Activated CD8-positive, alpha-beta memory T cell treated with anti-CD3 and anti-CD28 coated beads for 36 hours (primary cell): ENCODE measurements around the gene PRKAG3. TPM values are rescaled to one million over a fixed set of nuclear protein-coding genes. Genes with fewer than 3 reads are reported as not detected.

Experiments used
- CTCF ChIA-PET: fragments of 350-600 bp; sonication (Branson Sonifier 250); formaldehyde crosslinking; loops from one replicate; lab custom pipeline; 2021; ENCODE audit warnings: antibody characterized with exemption; lab: Charles Lee
- POLR2A ChIA-PET: fragments of 350-600 bp; sonication (Branson Sonifier 250); formaldehyde crosslinking; loops from one replicate; lab custom pipeline; 2021; ENCODE audit warnings: antibody characterized with exemption; lab: Charles Lee
- total RNA-seq, 2 experiments: library from RNA; stranded (reverse); gene quantifications; one replicate each; pipeline ENCODE4 v1.2.3, GENCODE V29; 2021

Gene PRKAG3
- total RNA-seq, 2 experiments from 2014 or later: not detected

GRCh38 chr2:218828477-218828778 lies 3.2 kb downstream of the PRKAG3 start:
- POLR2A ChIA-PET: no interaction called here
- CTCF ChIA-PET: no interaction called here

- ChIA-PET CTCF (no interaction called here), POLR2A (no interaction called here)
Measured at GRCh38 chr2:218827701-218828476, 3.7 kb downstream of the PRKAG3 start.

DNA sequence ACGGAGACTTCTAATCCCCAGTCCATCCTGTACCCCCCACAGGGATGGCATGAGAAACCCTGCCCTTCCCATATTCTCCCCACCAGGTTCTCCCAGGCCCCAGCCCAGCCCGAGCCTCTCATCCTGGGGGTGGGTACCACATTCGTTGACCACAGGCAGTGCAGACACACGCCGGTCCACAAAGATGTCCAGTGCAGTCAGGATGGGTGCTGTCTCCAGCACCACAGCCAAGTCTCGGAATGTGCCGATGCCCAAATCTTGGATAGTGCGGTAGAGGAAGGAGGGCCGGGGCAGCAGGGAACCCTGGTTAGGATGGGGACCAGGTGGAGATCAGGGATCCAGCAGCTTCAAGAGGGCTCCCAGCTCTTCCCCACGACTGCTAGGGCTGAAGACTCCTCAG lies 4.8 kb downstream of the PRKAG3 start:
- CTCF ChIA-PET: no interaction called here
- POLR2A ChIA-PET: no interaction called here

GRCh38 chr2:218824004-218824403 lies 7.6 kb downstream of the PRKAG3 start:
- ChIA-PET CTCF (interaction anchor here (1.2 kb wide), 1 partner anchor 66 kb away, joined by 4 read pairs; no protein-coding TSS in a partner anchor), POLR2A (no interaction called here)

DNA sequence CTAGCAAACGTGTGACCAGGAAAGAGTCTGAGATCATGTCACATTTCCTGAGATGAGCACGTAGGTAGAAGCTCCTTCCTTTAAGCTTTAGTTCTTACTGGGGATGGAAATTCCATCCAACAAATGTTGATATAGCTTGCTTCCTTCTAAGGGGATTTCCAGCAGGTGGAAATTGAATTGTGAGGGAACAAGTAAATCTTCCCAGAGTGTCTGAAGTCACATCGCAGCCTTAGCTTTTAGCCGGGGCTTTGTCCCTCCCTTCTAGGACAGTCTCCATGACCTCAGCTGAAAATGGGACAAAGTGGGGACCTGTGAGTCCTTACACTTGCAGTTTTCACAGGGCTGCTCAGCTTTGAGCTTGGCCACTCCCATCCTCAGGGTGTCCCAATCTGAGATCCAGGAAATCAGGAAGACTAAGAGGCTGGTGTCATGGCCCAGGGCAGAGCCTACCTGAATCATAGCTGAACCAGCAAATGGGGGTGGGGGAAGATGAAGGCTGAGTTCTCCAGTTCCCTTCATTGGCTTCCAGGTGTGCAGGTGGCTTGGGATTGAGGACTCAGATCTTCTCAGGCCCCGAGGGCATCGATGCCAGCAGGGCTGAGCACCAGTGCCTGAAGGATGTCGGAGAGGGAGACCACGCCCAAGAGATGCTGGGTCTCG lies 8.3 kb downstream of the PRKAG3 start:
- ChIA-PET POLR2A (no interaction called here), CTCF (no interaction called here)

- POLR2A ChIA-PET: no interaction called here
Measured at GRCh38 chr2:218822622-218823021, 9.0 kb downstream of the PRKAG3 start.

DNA sequence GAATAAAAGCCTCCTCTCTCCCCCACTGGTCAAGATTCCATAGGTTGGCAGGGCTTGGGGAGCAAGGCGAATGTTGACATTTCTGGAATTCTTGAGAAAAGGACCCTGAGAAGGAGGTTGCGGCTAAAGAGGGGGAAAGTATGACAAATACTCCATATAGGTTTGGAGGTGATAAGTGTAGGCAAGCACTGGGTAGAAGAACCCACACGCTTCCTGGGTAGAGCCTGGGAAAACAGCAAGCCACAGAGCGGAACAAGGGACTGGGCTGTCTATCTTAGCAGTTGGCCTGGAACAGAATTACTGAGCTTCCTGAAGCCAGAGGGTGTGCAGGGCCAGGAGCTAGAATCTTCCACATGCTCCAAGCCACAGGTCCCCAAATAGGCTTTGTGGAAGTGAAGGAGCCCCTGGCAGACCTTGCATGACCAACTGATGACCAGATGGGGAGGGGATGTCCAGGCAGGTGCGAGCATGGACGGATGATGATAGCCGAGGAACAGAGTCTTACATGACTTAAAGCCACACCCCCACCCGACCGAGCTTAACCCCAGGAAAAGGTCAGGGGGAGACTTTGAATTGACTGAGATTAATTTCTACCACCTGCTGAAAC lies 9.9 kb downstream of the PRKAG3 start:
- ChIA-PET POLR2A (no interaction called here), CTCF (no interaction called here)

More at GRCh38 chr2:218822622-218823021, 9.0 kb downstream of the PRKAG3 start:
- CTCF ChIA-PET: no interaction called here

DNA sequence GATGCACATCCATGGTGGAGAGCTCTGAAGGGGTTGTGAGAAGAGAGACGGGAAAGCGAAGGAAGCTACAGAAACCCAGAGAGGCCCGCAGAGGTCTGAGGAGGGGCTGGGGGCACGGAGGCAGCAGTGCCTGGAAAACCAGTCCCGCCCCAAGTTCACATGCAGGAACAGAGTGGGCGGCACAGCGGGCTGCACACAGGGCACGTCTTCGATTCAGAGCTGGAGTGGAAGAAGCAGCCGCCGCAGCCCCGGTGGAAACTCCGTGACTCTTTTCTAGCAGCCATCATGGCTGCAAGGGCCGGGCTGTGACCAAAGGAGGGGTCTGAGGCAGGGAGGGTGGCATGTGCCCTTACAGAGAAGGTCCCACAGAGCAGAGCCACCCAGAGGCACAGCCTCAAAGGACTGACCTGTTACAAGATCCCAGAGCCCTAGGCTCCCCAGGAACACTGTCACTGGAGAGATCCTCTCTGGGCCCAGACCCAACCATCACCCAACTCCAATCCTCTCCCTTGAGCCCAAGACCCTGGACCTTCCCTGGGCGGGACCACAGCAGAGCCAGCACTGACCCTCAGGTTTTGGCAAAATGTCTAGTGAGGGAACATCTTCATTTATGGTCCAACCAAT lies 10.7 kb downstream of the PRKAG3 start:
- ChIA-PET POLR2A (no interaction called here), CTCF (no interaction called here)

- ChIA-PET POLR2A (no interaction called here), CTCF (no interaction called here)
Measured at GRCh38 chr2:218819093-218819492, 12.5 kb downstream of the PRKAG3 start.

DNA sequence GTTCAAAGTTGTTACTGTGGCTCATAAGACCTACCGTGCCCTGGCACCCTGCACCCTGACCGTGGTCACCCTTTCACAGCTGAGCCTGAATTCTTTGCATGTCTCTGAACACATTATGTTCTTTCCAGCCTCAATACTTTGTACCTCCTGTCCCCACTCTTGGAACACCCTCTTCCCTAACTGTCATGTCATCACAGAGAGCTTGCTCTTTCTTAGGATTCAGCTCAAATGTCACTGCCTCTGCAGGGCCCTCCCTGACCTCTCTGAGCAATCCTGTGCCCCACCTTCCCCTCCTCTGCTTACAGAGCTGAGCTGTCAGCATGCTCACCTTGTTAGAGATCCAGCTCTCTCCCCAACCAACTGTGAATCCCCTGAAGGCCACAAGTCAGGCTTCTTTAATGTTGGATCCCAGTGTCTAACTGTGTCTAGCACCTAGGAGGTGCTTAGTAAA lies 15.0 kb downstream of the PRKAG3 start:
- POLR2A ChIA-PET: no interaction called here
- CTCF ChIA-PET: no interaction called here

DNA sequence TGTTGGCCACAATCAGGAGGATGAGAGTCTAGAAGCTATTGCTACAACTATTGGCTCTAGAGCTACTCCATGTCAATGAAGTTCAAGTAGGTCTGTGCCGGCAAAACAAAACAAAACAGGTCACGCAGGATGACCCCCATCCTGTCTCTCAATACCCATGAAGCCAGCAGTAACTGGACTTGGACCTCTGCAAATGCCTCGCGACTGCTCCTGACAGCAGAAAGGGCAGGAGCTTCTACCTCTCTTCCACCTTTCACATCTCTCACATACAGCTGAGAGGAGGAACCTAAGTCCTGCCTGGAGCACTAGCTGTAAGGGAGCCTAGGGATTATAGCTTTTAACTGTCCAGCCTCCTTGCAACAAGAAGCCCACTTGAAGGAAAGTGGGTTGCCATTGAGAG lies 16.0 kb downstream of the PRKAG3 start:
- POLR2A ChIA-PET: no interaction called here
- CTCF ChIA-PET: no interaction called here

- CTCF ChIA-PET: interaction anchor here (0.6 kb wide), 1 partner anchor 12 kb away, joined by 3 read pairs; no protein-coding TSS in a partner anchor
Measured at GRCh38 chr2:218815244-218815637, 16.4 kb downstream of the PRKAG3 start.

DNA sequence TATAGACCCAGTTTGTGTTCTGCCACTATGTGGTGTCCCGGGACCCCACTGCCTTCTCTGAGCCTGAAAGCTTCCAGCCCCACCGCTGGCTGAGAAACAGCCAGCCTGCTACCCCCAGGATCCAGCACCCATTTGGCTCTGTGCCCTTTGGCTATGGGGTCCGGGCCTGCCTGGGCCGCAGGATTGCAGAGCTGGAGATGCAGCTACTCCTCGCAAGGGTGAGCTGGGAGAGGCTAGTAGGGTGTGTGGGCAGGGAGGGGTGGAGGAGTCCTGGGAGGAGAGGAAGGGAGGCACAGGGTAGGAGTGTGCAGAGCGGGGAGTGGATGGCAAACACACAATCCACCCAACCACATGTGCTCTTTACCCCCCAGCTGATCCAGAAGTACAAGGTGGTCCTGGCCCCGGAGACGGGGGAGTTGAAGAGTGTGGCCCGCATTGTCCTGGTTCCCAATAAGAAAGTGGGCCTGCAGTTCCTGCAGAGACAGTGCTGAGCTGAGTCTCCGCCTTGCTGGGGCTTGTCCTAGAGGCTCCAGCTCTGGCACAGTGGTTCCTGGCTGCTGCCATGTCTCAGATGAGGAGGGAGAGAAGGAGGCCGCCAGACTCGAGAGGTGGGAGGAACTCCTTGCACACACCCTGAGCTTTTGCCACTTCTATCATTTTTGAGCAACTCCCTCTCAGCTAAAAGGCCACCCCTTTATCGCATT lies 16.9 kb downstream of the PRKAG3 start:
- POLR2A ChIA-PET: no interaction called here
- CTCF ChIA-PET: interaction anchor here (0.6 kb wide), 1 partner anchor 11 kb away, joined by 3 read pairs; no protein-coding TSS in a partner anchor

More at GRCh38 chr2:218815244-218815637, 16.4 kb downstream of the PRKAG3 start:
- POLR2A ChIA-PET: no interaction called here

DNA sequence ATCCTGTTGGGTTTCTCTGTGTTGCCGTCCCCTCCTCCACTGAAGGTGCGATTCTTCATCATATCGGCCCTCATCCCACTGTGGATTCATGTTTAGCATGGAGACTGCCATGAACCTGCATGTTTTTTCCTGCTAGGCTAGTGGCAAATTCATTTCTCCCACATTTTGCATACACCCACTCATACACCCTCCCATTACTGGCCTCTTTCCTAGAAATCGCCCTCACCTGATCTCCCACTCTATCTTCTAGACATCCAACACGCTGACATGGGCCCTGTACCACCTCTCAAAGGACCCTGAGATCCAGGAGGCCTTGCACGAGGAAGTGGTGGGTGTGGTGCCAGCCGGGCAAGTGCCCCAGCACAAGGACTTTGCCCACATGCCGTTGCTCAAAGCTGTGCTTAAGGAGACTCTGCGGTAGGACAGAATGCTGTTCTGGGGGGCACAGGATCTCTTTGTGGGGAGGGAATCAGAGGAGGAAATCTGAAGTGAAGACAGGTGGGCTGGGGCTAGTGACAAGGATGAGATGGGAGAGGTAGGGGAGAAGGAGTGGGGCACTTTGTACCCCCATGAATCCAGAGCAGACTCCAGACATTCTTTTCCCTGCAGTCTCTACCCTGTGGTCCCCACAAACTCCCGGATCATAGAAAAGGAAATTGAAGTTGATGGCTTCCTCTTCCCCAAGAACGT lies 17.7 kb downstream of the PRKAG3 start:
- CTCF ChIA-PET: no interaction called here
- POLR2A ChIA-PET: no interaction called here

GRCh38 chr2:218812861-218813260 lies 18.7 kb downstream of the PRKAG3 start:
- CTCF ChIA-PET: no interaction called here
- POLR2A ChIA-PET: no interaction called here

DNA sequence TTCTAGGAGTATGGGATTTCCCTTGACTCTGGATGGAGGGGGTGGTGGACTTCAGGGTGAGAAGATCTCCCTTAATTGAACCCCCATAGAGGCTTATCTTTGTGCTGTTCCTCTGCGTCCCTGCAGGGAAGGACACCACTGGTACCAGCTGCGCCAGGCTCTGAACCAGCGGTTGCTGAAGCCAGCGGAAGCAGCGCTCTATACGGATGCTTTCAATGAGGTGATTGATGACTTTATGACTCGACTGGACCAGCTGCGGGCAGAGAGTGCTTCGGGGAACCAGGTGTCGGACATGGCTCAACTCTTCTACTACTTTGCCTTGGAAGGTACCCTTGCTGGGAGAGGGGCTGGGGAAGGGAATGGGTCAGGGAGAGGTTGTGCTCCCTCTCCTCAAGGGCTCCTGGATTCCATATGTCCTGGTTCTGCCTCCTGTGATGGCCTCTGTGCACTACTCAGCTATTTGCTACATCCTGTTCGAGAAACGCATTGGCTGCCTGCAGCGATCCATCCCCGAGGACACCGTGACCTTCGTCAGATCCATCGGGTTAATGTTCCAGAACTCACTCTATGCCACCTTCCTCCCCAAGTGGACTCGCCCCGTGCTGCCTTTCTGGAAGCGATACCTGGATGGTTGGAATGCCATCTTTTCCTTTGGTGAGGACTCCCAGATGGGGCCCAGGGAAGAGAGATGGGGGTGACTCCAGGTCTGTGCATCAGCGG lies 19.3 kb downstream of the PRKAG3 start:
- ChIA-PET CTCF (no interaction called here), POLR2A (no interaction called here)

- ChIA-PET CTCF (interaction anchor here (1.5 kb wide), 1 partner anchor 36 kb away, joined by 3 read pairs; no protein-coding TSS in a partner anchor), POLR2A (no interaction called here)
Measured at GRCh38 chr2:218811382-218811781, 20.2 kb downstream of the PRKAG3 start.

DNA sequence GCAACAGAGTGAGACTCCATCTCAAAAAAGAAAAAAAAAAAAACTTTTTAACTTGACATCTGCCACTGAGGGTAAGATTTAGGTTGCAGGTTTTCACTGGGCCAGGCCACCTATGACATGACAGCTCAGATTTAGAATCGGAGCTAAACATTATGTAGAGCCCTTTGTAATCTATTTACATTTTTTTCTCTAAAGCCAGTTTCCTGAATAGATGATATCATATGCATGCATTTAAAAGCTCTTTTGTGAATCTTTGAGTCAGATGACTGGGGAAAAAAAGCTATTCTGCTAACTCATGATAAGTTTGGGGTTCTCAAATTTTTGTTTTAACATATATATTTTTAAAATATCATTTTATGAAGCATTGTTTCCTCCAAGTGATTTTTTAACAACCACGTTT lies 21.3 kb downstream of the PRKAG3 start:
- POLR2A ChIA-PET: no interaction called here
- CTCF ChIA-PET: interaction anchor here (0.6 to 1.5 kb wide), 3 partner anchors 8 to 65 kb away, joined by 3 to 4 read pairs (median 3); no protein-coding TSS in a partner anchor
